Activated gamma-delta T cell treated with Interleukin-2 at 50 U/mL for 16 hours (primary cell): ENCODE data around the gene PAM16.

Experiments
- DNase-seq: peaks from one replicate; pipeline ENCODE4 v3.0.0-alpha.2; 2020

PAM16 gene

GRCh38 chr16:4383591-4384444, 32.7 kb upstream of the PAM16 start:
- no peak for DNase-seq

GRCh38 chr16:4382795-4383357, 31.8 kb upstream of the PAM16 start:
- DNase-seq, result no peak

GRCh38 chr16:4381935-4382794, 31.0 kb upstream of the PAM16 start:
- no peak for DNase-seq

- DNase-seq, result no peak
These were observed 30.2 kb upstream of the PAM16 start for GRCh38 chr16:4381072-4381934.

- DNase-seq, result no peak
These were observed 29.3 kb upstream of the PAM16 start for GRCh38 chr16:4380119-4381063.

GRCh38 chr16:4378999-4379690, 28.0 kb upstream of the PAM16 start:
- no peak for DNase-seq

GRCh38 chr16:4378161-4378666, 27.1 kb upstream of the PAM16 start:
- no peak for DNase-seq

- DNase-seq, result no peak
These were observed 26.5 kb upstream of the PAM16 start for GRCh38 chr16:4377573-4378154.

GRCh38 chr16:4376893-4377572, 25.9 kb upstream of the PAM16 start:
- no peak for DNase-seq

- no peak for DNase-seq
These were observed 25.2 kb upstream of the PAM16 start for GRCh38 chr16:4376126-4376892.

- DNase-seq, result no peak
These were observed 24.6 kb upstream of the PAM16 start for GRCh38 chr16:4375717-4376116.

- no peak for DNase-seq
These were observed 23.0 kb upstream of the PAM16 start for GRCh38 chr16:4373909-4374742.

GRCh38 chr16:4373356-4373908, 22.3 kb upstream of the PAM16 start:
- no peak for DNase-seq

- no peak for DNase-seq
These were observed 21.6 kb upstream of the PAM16 start for GRCh38 chr16:4372578-4373355.

- DNase-seq, result no peak
These were observed 21.0 kb upstream of the PAM16 start for GRCh38 chr16:4372001-4372577.

GRCh38 chr16:4371357-4372000, 20.4 kb upstream of the PAM16 start, which contains the start of gene VASN:
Gene VASN (plus strand): TSS chr16:4371848. CDS start chr16:4380878, 9,030 bp downstream.
- DNase-seq, result peak; percentile 66
